ENCODE results near the gene CNKSR1. TPM values are rescaled to one million over a fixed set of nuclear protein-coding genes. Genes with fewer than 3 reads are reported as not detected.

Gene CNKSR1
- total RNA-seq, 1 experiment from 2014 or later: 18.0 TPM

DNA sequence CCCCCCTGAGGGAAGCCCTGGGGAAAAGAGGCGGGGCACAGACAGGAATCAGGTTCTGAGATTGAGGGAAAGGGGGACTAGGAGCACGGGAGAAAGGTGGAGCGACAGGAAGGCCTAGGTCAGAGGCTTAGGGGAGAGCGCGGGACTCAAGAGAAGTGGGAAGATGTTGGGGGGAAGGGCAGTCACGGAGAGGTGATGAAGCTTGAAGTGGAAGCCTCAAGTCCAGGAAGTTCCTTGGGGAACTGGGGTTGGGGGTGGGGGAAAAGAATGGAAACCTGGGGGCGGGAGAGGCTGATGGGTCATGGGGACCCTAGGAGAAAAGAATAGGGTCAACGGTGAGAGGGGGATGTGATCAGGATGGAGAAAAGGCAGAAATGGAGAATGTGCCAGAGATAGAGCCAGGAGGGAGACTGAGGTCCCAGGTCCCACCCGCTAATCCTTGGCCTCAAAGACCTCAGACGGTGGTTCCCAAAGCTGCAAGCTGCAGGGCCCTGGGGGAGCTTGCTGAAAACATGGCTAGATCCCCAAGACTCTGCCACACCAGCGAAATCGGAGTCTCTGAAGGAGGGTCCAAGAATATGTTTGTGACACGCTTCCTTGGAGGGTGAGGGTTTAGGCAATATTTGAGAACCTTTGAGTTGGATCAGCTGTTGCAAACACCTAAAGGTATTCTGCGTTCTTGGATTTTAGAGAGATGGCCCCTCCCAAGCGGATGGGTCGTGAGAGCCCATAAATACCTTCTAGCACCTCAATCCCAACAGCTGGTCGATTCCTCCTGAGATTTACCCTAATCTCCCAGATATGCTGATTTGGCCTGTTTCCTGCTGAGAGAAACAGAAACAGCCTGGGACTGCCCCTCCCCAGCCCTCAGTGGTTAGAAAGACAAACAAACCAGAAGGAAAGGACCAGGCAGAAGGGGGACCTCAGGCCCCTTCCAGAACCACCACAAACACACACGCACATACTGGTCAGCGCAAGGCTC, 12.1 kb upstream of the CNKSR1 start:
- ATAC-seq (no peak), DNase-seq (ENCODE audit: low spot score) (no peak)
- ChIA-PET POLR2A (interaction anchor here (0.6 to 2.9 kb wide), 4 partner anchors 12 to 69 kb away, joined by 3 to 9 read pairs (median 4); partner anchors contain the start of genes CEP85, CNKSR1 and PDIK1L), CTCF (interaction anchor here (0.8 to 2.5 kb wide), 12 partner anchors 9 to 658 kb away, joined by 3 to 15 read pairs (median 8); partner anchors contain the start of genes CATSPER4, CEP85 and CNKSR1)
- Mint-ChIP-seq H3K27me3 (ENCODE audit: low read depth) (peaks cover 58% of the 10 kb centered on the region), H3K4me3 (peak overlapping the region; percentile 83), H3K27ac (peak overlapping the region; percentile 91; the same call in 1 of the 2 replicates), H3K4me1 (peaks cover 37% of the 10 kb centered on the region), H3K36me3 (no peaks in the 10 kb centered on the region), H3K9me3 (no peaks in the 10 kb centered on the region)
- no peak for TF ChIP-seq GTF2I (CRISPR knock-in tag; conservative IDR thresholded peaks at IDR 0.05)
- no peak for TF ChIP-seq ETV6 (CRISPR knock-in tag; IDR thresholded peaks at IDR 0.05)
- no peak for TF ChIP-seq NFE2L1 (CRISPR knock-in tag; IDR thresholded peaks at IDR 0.05)
- TF ChIP-seq, protein P1, sequence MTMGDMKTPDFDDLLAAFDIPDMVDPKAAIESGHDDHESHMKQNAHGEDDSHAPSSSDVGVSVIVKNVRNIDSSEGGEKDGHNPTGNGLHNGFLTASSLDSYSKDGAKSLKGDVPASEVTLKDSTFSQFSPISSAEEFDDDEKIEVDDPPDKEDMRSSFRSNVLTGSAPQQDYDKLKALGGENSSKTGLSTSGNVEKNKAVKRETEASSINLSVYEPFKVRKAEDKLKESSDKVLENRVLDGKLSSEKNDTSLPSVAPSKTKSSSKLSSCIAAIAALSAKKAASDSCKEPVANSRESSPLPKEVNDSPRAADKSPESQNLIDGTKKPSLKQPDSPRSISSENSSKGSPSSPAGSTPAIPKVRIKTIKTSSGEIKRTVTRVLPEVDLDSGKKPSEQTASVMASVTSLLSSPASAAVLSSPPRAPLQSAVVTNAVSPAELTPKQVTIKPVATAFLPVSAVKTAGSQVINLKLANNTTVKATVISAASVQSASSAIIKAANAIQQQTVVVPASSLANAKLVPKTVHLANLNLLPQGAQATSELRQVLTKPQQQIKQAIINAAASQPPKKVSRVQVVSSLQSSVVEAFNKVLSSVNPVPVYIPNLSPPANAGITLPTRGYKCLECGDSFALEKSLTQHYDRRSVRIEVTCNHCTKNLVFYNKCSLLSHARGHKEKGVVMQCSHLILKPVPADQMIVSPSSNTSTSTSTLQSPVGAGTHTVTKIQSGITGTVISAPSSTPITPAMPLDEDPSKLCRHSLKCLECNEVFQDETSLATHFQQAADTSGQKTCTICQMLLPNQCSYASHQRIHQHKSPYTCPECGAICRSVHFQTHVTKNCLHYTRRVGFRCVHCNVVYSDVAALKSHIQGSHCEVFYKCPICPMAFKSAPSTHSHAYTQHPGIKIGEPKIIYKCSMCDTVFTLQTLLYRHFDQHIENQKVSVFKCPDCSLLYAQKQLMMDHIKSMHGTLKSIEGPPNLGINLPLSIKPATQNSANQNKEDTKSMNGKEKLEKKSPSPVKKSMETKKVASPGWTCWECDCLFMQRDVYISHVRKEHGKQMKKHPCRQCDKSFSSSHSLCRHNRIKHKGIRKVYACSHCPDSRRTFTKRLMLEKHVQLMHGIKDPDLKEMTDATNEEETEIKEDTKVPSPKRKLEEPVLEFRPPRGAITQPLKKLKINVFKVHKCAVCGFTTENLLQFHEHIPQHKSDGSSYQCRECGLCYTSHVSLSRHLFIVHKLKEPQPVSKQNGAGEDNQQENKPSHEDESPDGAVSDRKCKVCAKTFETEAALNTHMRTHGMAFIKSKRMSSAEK (CRISPR knock-in tag; IDR thresholded peaks at IDR 0.05; ENCODE audit: borderline replicate concordance): no peak
- no peak for TF ChIP-seq ELF4 (CRISPR knock-in tag; IDR thresholded peaks at IDR 0.05; ENCODE audit: low read depth)
- TF ChIP-seq FOXJ3 (CRISPR knock-in tag; IDR thresholded peaks at IDR 0.05; ENCODE audit: borderline replicate concordance): no peak

DNA sequence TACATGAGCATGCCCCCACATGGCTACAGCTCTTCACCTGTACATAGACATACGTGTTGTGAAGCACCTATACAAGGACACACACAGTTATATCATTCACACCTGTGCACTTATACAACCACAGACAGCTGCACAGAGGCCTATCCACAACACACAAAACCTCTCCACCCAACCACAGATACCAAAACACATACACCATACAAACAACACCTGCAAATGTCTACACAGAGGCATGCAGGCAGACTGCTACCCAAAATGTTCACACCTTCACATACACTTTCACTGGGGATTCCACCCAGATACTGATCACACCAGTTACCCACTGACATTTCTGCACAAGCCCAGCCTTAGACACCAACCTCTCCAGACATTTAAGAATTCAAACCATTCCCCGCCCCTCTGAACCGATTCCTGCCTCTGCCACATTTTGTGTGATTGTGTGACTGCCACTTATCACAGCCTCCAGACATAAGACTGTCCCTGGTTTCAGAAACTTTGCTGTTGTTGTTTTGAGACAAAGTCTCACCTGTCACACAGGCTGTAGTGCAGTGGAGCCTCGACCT, 10.5 kb upstream of the CNKSR1 start:
- DNase-seq (ENCODE audit: low spot score) (no peak), ATAC-seq (no peak)
- POLR2A ChIA-PET: no interaction called here
- Mint-ChIP-seq H3K27ac (no peak overlapping the region), H3K4me3 (no peak overlapping the region), H3K27me3 (ENCODE audit: low read depth) (peaks cover 43% of the 10 kb centered on the region), H3K9me3 (no peaks in the 10 kb centered on the region), H3K4me1 (peaks cover 44% of the 10 kb centered on the region), H3K36me3 (no peaks in the 10 kb centered on the region)
- CTCF ChIA-PET: interaction anchor here (0.8 to 1.0 kb wide), 2 partner anchors 11 to 67 kb away, joined by 3 read pairs; partner anchors contain the start of genes CEP85 and CNKSR1
- TF ChIP-seq GTF2I (CRISPR knock-in tag; conservative IDR thresholded peaks at IDR 0.05) (no peak), SMAD4 (CRISPR knock-in tag; IDR thresholded peaks at IDR 0.05) (no peak), ELF4 (CRISPR knock-in tag; IDR thresholded peaks at IDR 0.05; ENCODE audit: low read depth) (no peak), NR1H2 (CRISPR knock-in tag; IDR thresholded peaks at IDR 0.05) (no peak), RELA (CRISPR knock-in tag; IDR thresholded peaks at IDR 0.05; ENCODE audit: borderline replicate concordance) (no peak), CREM (CRISPR knock-in tag; IDR thresholded peaks at IDR 0.05) (no peak), ZNF263 (CRISPR knock-in tag; IDR thresholded peaks at IDR 0.05; ENCODE audit: low read depth) (no peak), TCF7 (CRISPR knock-in tag; IDR thresholded peaks at IDR 0.05; ENCODE audit: low read depth) (no peak), MYBL2 (CRISPR knock-in tag; IDR thresholded peaks at IDR 0.05) (no peak)
- TF ChIP-seq, protein P2, sequence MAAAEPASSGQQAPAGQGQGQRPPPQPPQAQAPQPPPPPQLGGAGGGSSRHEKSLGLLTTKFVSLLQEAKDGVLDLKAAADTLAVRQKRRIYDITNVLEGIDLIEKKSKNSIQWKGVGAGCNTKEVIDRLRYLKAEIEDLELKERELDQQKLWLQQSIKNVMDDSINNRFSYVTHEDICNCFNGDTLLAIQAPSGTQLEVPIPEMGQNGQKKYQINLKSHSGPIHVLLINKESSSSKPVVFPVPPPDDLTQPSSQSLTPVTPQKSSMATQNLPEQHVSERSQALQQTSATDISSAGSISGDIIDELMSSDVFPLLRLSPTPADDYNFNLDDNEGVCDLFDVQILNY (CRISPR knock-in tag; IDR thresholded peaks at IDR 0.05): no peak
- TF ChIP-seq, protein P3, sequence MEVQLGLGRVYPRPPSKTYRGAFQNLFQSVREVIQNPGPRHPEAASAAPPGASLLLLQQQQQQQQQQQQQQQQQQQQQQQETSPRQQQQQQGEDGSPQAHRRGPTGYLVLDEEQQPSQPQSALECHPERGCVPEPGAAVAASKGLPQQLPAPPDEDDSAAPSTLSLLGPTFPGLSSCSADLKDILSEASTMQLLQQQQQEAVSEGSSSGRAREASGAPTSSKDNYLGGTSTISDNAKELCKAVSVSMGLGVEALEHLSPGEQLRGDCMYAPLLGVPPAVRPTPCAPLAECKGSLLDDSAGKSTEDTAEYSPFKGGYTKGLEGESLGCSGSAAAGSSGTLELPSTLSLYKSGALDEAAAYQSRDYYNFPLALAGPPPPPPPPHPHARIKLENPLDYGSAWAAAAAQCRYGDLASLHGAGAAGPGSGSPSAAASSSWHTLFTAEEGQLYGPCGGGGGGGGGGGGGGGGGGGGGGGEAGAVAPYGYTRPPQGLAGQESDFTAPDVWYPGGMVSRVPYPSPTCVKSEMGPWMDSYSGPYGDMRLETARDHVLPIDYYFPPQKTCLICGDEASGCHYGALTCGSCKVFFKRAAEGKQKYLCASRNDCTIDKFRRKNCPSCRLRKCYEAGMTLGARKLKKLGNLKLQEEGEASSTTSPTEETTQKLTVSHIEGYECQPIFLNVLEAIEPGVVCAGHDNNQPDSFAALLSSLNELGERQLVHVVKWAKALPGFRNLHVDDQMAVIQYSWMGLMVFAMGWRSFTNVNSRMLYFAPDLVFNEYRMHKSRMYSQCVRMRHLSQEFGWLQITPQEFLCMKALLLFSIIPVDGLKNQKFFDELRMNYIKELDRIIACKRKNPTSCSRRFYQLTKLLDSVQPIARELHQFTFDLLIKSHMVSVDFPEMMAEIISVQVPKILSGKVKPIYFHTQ (CRISPR knock-in tag; IDR thresholded peaks at IDR 0.05): no peak
- TF ChIP-seq, protein P4, sequence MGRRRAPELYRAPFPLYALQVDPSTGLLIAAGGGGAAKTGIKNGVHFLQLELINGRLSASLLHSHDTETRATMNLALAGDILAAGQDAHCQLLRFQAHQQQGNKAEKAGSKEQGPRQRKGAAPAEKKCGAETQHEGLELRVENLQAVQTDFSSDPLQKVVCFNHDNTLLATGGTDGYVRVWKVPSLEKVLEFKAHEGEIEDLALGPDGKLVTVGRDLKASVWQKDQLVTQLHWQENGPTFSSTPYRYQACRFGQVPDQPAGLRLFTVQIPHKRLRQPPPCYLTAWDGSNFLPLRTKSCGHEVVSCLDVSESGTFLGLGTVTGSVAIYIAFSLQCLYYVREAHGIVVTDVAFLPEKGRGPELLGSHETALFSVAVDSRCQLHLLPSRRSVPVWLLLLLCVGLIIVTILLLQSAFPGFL (CRISPR knock-in tag; IDR thresholded peaks at IDR 0.05; ENCODE audit: borderline replicate concordance): no peak
- TF ChIP-seq, protein P5, sequence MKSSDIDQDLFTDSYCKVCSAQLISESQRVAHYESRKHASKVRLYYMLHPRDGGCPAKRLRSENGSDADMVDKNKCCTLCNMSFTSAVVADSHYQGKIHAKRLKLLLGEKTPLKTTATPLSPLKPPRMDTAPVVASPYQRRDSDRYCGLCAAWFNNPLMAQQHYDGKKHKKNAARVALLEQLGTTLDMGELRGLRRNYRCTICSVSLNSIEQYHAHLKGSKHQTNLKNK (CRISPR knock-in tag; IDR thresholded peaks at IDR 0.05): no peak
- TF ChIP-seq, protein P6, sequence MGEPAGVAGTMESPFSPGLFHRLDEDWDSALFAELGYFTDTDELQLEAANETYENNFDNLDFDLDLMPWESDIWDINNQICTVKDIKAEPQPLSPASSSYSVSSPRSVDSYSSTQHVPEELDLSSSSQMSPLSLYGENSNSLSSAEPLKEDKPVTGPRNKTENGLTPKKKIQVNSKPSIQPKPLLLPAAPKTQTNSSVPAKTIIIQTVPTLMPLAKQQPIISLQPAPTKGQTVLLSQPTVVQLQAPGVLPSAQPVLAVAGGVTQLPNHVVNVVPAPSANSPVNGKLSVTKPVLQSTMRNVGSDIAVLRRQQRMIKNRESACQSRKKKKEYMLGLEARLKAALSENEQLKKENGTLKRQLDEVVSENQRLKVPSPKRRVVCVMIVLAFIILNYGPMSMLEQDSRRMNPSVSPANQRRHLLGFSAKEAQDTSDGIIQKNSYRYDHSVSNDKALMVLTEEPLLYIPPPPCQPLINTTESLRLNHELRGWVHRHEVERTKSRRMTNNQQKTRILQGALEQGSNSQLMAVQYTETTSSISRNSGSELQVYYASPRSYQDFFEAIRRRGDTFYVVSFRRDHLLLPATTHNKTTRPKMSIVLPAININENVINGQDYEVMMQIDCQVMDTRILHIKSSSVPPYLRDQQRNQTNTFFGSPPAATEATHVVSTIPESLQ (CRISPR knock-in tag; IDR thresholded peaks at IDR 0.05): no peak
- TF ChIP-seq, protein P7, sequence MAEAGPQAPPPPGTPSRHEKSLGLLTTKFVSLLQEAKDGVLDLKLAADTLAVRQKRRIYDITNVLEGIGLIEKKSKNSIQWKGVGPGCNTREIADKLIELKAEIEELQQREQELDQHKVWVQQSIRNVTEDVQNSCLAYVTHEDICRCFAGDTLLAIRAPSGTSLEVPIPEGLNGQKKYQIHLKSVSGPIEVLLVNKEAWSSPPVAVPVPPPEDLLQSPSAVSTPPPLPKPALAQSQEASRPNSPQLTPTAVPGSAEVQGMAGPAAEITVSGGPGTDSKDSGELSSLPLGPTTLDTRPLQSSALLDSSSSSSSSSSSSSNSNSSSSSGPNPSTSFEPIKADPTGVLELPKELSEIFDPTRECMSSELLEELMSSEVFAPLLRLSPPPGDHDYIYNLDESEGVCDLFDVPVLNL (CRISPR knock-in tag; IDR thresholded peaks at IDR 0.05; ENCODE audit: borderline replicate concordance, low read depth): no peak
